Keratinocyte (primary cell): Measurements from ENCODE around the gene HKDC1. TPM values are rescaled to one million over a fixed set of nuclear protein-coding genes. Genes with fewer than 3 reads are reported as not detected.

Experiments used
- DNase-seq: peaks from one replicate; pipeline ENCODE4 v3.0.0-alpha.2; 2011; ENCODE audit warnings: low read depth, missing footprints, low spot score
- FAIRE-seq: peaks from 2 replicates; lab custom pipeline; 2011; peaks lifted over from hg19 to GRCh38; lab: Jason Lieb, UNC
- H2AFZ ChIP-seq: 2 replicates; pipeline ENCODE4 v1.6.0; 2012; ENCODE audit warnings: low read length, control low read depth, inconsistent platforms; ENCODE audit not compliant: control insufficient read depth
- H3K27ac ChIP-seq: 2 replicates; pipeline ENCODE4 v1.5.1; 2011; ENCODE audit warnings: low read length; ENCODE audit not compliant: control insufficient read depth, insufficient read depth
- H3K27me3 ChIP-seq: 3 replicates; pipeline ENCODE4 v1.6.0; 2011; ENCODE audit warnings: low read length; ENCODE audit not compliant: control insufficient read depth, insufficient read depth; ENCODE audit errors: extremely low read depth
- H3K36me3 ChIP-seq, 2 experiments: 2 replicates in 1 of 2; 3 replicates in 1 of 2; pipeline ENCODE4 v1.5.1; 2011; ENCODE audit warnings: low read length in 2 of 2, mild to moderate bottlenecking in 1 of 2; ENCODE audit not compliant: control insufficient read depth in 2 of 2, insufficient read depth in 2 of 2; ENCODE audit errors: extremely low read depth in 1 of 2
- H3K4me1 ChIP-seq: 3 replicates; pipeline ENCODE4 v1.5.1; 2011; ENCODE audit warnings: low read length; ENCODE audit not compliant: control insufficient read depth, insufficient read depth; ENCODE audit errors: extremely low read depth
- H3K4me2 ChIP-seq: 3 replicates; pipeline ENCODE4 v1.6.0; 2011; ENCODE audit warnings: low read depth, low read length; ENCODE audit not compliant: control insufficient read depth, insufficient read depth; ENCODE audit errors: extremely low read depth
- H3K4me3 ChIP-seq, 3 experiments: fragments of 200-600 bp in 1 of 3; sonication (generic) in 1 of 3; 2 replicates in 2 of 3; 3 replicates in 1 of 3; pipeline ENCODE4 v1.5.1; 2011 to 2016; ENCODE audit warnings: low read length in 3 of 3, mild to moderate bottlenecking in 3 of 3, control low read depth in 2 of 3, inconsistent platforms in 1 of 3, low read depth in 1 of 3, mixed read lengths in 1 of 3, mixed run types in 1 of 3, moderate library complexity in 1 of 3; ENCODE audit not compliant: control insufficient read depth in 2 of 3, insufficient read depth in 2 of 3; ENCODE audit errors: extremely low read depth in 1 of 3
- H3K79me2 ChIP-seq: 2 replicates; pipeline ENCODE4 v1.6.0; 2012; ENCODE audit warnings: low read length; ENCODE audit not compliant: control insufficient read depth, insufficient read depth
- H3K9ac ChIP-seq: 3 replicates; pipeline ENCODE4 v1.6.0; 2011; ENCODE audit warnings: low read length; ENCODE audit not compliant: control insufficient read depth, insufficient read depth; ENCODE audit errors: extremely low read depth
- H3K9me1 ChIP-seq: 3 replicates; pipeline ENCODE4 v1.6.0; 2011; ENCODE audit warnings: low read length; ENCODE audit not compliant: control insufficient read depth, insufficient read depth; ENCODE audit errors: extremely low read depth
- H3K9me3 ChIP-seq: 2 replicates; pipeline ENCODE4 v1.5.1; 2012; ENCODE audit warnings: low read depth, low read length; ENCODE audit not compliant: control insufficient read depth
- H4K20me1 ChIP-seq: 3 replicates; pipeline ENCODE4 v1.6.0; 2011; ENCODE audit warnings: low read length; ENCODE audit not compliant: control insufficient read depth, insufficient read depth; ENCODE audit errors: extremely low read depth
- EZH2 ChIP-seq: IDR thresholded peaks from one replicate; pipeline ENCODE4 v1.6.1; 2012; ENCODE audit warnings: inconsistent platforms, mild to moderate bottlenecking, low read length, moderate library complexity
- dilution Hi-C: fragments of 300-500 bp; cut with MboI; formaldehyde crosslinking; loops from one replicate; pipeline ENCODE4 v1.7.0; 2020; ENCODE audit warnings: low sequenced_read_pairs; ENCODE audit not compliant: extremely low pct_ligation_motif_present
- polyA plus RNA-seq, 5 experiments: library from polyadenylated mRNA; depleted of rRNA in 3 of 5; stranded (reverse) in 3 of 5; stranded (forward) in 1 of 5; unstranded in 1 of 5; fragments of >200 nt; gene quantifications; 1 replicate in 1 of 5; 2 replicates in 3 of 5; 3 replicates in 1 of 5; pipeline versions ENCODE4 v1.2.1 to v1.2.3, GENCODE V29; 2011 to 2012; ENCODE audit warnings: missing spikeins in 2 of 5, low read depth in 1 of 5, low replicate concordance in 1 of 5
- TF ChIP-seq, protein P1 (sequence below), 3 experiments: IDR thresholded peaks in 1 of 3; conservative IDR thresholded peaks in 1 of 3; optimal IDR thresholded peaks in 1 of 3; 2 replicates in 2 of 3; 3 replicates in 1 of 3; pipeline versions ENCODE3 to v1.5.1; 2011; ENCODE audit warnings: low read length in 3 of 3, mild to moderate bottlenecking in 3 of 3, moderate library complexity in 2 of 3, control low read depth in 1 of 3, inconsistent platforms in 1 of 3; ENCODE audit not compliant: insufficient read depth in 2 of 3; ENCODE audit errors: extremely low read depth in 1 of 3

The HKDC1 gene
- polyA plus RNA-seq, 1 donor (not counting 4 experiments of a cell fraction or from before 2014, with no cell fraction given) = 0.33 TPM

DNA sequence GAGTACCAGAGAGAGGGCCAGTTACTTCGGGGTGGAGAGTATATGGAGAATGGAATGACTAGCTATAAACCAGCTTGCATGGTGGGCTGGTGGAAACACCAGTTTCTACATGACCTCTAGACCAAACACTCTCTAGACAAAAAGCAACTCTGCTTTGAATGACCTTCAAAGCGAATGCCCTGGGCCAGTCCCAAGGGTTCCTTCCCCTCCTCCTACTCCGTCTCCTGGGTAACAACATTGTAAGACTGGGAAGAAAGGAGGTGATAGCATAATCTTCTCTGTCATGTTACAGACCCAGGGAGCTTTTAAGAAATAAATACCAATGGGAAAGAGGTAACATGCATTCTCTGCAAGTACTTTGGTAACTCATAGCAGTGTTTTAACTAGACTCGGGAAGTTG lies 65.6 kb downstream of the HKDC1 start:
- FAIRE-seq = no peak
- H3K36me3 ChIP-seq = no peaks in the 10 kb centered on the region
- H2AFZ ChIP-seq = no peak overlapping the region
- H3K9me1 ChIP-seq = no peaks in the 10 kb centered on the region
- no peaks in the 10 kb centered on the region for H3K9me3 ChIP-seq
- H3K27ac ChIP-seq = no peak overlapping the region
- H3K27me3 ChIP-seq = peaks cover 4% of the 10 kb centered on the region
- H3K9ac ChIP-seq = no peak overlapping the region
- no peak overlapping the region for H3K4me3 ChIP-seq
- no peaks in the 10 kb centered on the region for H3K79me2 ChIP-seq
- H4K20me1 ChIP-seq = no peaks in the 10 kb centered on the region
- H3K4me1 ChIP-seq = no peaks in the 10 kb centered on the region
- no peak for DNase-seq
- H3K4me2 ChIP-seq = no peak overlapping the region
- dilution Hi-C loops = no loop called here
- TF ChIP-seq, protein P1, sequence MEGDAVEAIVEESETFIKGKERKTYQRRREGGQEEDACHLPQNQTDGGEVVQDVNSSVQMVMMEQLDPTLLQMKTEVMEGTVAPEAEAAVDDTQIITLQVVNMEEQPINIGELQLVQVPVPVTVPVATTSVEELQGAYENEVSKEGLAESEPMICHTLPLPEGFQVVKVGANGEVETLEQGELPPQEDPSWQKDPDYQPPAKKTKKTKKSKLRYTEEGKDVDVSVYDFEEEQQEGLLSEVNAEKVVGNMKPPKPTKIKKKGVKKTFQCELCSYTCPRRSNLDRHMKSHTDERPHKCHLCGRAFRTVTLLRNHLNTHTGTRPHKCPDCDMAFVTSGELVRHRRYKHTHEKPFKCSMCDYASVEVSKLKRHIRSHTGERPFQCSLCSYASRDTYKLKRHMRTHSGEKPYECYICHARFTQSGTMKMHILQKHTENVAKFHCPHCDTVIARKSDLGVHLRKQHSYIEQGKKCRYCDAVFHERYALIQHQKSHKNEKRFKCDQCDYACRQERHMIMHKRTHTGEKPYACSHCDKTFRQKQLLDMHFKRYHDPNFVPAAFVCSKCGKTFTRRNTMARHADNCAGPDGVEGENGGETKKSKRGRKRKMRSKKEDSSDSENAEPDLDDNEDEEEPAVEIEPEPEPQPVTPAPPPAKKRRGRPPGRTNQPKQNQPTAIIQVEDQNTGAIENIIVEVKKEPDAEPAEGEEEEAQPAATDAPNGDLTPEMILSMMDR (optimal IDR thresholded peaks at IDR 0.05 in 1 of 3, IDR thresholded peaks at IDR 0.05 in 1 of 3, conservative IDR thresholded peaks at IDR 0.05 in 1 of 3; ENCODE audit: extremely low read depth in 1 of 3, insufficient read depth in 2 of 3, low read length in 3 of 3) = no peak
- TF ChIP-seq EZH2 = no peak

DNA sequence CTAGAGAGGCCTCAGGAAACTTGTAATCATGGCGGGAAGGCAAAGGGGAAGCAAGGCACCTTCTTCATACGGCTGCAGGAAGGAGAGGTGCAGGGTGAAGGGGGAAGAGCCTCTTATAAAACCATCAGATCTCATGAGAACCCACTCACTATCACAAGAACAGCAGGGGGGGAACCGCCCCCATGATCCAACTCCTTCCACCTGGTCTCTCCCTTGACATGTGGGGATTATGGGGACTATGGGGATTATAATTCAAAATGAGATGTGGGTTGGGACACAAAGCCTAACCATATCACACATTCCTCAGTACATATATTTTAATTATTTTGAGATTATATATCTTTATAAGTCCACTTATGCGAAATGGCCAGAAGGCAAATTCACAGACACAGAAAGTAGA lies 67.0 kb downstream of the HKDC1 start:
- TF ChIP-seq, protein P1 (optimal IDR thresholded peaks at IDR 0.05 in 1 of 3, IDR thresholded peaks at IDR 0.05 in 1 of 3, conservative IDR thresholded peaks at IDR 0.05 in 1 of 3; ENCODE audit: extremely low read depth in 1 of 3, insufficient read depth in 2 of 3, low read length in 3 of 3) = no peak
- no peak for TF ChIP-seq EZH2
- H3K79me2 ChIP-seq = no peaks in the 10 kb centered on the region
- no peaks in the 10 kb centered on the region for H3K4me1 ChIP-seq
- no peak overlapping the region for H3K9ac ChIP-seq
- H3K27ac ChIP-seq = no peak overlapping the region
- dilution Hi-C loops = no loop called here
- no peak for FAIRE-seq
- H3K9me3 ChIP-seq = no peaks in the 10 kb centered on the region
- no peak overlapping the region for H3K4me2 ChIP-seq
- H2AFZ ChIP-seq = no peak overlapping the region
- DNase-seq = no peak
- H3K36me3 ChIP-seq = no peaks in the 10 kb centered on the region
- H4K20me1 ChIP-seq = no peaks in the 10 kb centered on the region
- no peaks in the 10 kb centered on the region for H3K9me1 ChIP-seq
- H3K27me3 ChIP-seq = peaks cover 8% of the 10 kb centered on the region
- H3K4me3 ChIP-seq = no peak overlapping the region
